AG04450 (cell line): ENCODE results near the gene TSEN34. TPM values are rescaled to one million over a fixed set of nuclear protein-coding genes. Genes with fewer than 3 reads are reported as not detected.
A peak's percentile ranks its signal among the peaks of the same experiment; 100 is the strongest.

ENCODE experiments used
- CTCF ChIA-PET: fragments of 300-600, 350-600 bp; formaldehyde crosslinking; extraction: SDS; loops from one replicate; lab custom pipeline; 2022; ENCODE audit warnings: antibody characterized with exemption, inconsistent platforms; lab: Charles Lee
- POLR2A ChIA-PET: fragments of 350-600 bp; formaldehyde crosslinking; extraction: SDS; loops from one replicate; lab custom pipeline; 2021; ENCODE audit warnings: antibody characterized with exemption, inconsistent platforms; lab: Yijun Ruan, JAX
- DNase-seq: peaks from one replicate; pipeline ENCODE4 v3.0.0-alpha.2; 2011; ENCODE audit warnings: low read depth, low spot score
- H3K27ac ChIP-seq: one replicate; pipeline ENCODE4 v1.5.1; 2012; ENCODE audit warnings: low read depth, low read length, control low read depth
- H3K27me3 ChIP-seq: one replicate; pipeline ENCODE4 v1.6.0; 2012; ENCODE audit warnings: low read length; ENCODE audit not compliant: control insufficient read depth, insufficient read depth
- H3K4me3 ChIP-seq: 2 replicates; pipeline ENCODE4 v1.5.1; 2011; ENCODE audit warnings: mild to moderate bottlenecking, low read depth, low read length, control low read depth
- H3K9me3 ChIP-seq: 2 replicates; pipeline ENCODE4 v1.5.1; 2012; ENCODE audit warnings: low read length; ENCODE audit not compliant: control insufficient read depth, insufficient read depth
- polyA plus RNA-seq: library from polyadenylated mRNA; depleted of rRNA; stranded (reverse); fragments of >200 nt; gene quantifications from 2 replicates; pipeline ENCODE4 v1.2.3, GENCODE V29; 2011
- TF ChIP-seq, protein P1 (sequence below): IDR thresholded peaks from 2 replicates; pipeline ENCODE4 v1.5.1; 2011; ENCODE audit warnings: low read depth, low read length, control low read depth, inconsistent platforms

TSEN34 gene
- polyA plus RNA-seq, 1 experiment = 32.4 TPM

DNA sequence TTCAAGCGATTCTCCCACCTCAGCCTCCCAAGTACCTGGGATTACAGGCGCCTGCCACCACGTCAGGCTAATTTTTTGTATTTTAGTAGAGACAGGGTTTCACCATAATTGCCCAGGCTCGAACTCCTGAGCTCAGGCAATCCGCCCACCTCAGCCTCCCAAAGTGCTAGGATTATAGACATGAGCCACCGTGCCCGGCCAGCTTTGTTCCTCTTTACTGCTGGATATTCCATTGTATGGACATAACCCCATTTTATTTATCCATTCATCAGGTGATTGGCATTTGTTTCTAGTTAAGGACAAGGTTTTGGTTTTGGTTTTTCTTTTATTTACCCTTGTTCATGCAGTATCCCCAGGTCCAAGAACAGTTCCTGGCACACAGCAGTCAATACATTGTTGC lies 5.4 kb downstream of the TSEN34 start:
- TF ChIP-seq, protein P1, sequence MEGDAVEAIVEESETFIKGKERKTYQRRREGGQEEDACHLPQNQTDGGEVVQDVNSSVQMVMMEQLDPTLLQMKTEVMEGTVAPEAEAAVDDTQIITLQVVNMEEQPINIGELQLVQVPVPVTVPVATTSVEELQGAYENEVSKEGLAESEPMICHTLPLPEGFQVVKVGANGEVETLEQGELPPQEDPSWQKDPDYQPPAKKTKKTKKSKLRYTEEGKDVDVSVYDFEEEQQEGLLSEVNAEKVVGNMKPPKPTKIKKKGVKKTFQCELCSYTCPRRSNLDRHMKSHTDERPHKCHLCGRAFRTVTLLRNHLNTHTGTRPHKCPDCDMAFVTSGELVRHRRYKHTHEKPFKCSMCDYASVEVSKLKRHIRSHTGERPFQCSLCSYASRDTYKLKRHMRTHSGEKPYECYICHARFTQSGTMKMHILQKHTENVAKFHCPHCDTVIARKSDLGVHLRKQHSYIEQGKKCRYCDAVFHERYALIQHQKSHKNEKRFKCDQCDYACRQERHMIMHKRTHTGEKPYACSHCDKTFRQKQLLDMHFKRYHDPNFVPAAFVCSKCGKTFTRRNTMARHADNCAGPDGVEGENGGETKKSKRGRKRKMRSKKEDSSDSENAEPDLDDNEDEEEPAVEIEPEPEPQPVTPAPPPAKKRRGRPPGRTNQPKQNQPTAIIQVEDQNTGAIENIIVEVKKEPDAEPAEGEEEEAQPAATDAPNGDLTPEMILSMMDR = no peak
- POLR2A ChIA-PET = no interaction called here
- CTCF ChIA-PET = no interaction called here
- H3K4me3 ChIP-seq = no peak overlapping the region
- H3K27ac ChIP-seq = no peak overlapping the region
- no peaks in the 10 kb centered on the region for H3K27me3 ChIP-seq
- H3K9me3 ChIP-seq = no peaks in the 10 kb centered on the region
- no peak for DNase-seq

DNA sequence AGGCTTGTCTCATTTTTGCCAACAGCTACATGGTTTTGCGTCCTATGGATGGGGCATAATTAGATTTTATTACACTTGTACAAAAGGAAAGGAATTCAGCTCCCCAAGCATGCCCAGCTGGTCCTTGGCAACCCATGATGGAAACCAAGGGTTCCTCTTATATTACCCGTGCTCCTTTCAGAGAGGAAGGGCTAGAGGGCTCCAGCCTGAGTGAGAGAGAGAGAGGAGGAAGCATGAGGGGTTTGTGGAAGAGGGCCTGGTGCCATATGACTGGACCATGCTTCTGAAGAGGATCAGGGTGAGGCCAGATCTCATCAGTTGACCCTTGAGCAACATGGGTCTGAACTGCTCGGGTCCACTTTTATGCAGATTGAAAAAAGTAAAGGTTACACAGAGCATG lies 6.0 kb downstream of the TSEN34 start:
- no peaks in the 10 kb centered on the region for H3K9me3 ChIP-seq
- no peaks in the 10 kb centered on the region for H3K27me3 ChIP-seq
- TF ChIP-seq, protein P1 = no peak
- no peak for DNase-seq
- ChIA-PET POLR2A (interaction anchor here (1.7 kb wide), 1 partner anchor 13 kb away, joined by 7 read pairs; no protein-coding TSS in a partner anchor), CTCF (no interaction called here)
- no peak overlapping the region for H3K27ac ChIP-seq
- H3K4me3 ChIP-seq = no peak overlapping the region

GRCh38 chr19:54199401-54199800 lies 8.3 kb downstream of the TSEN34 start:
- Histone ChIP-seq H3K27ac (no peak overlapping the region), H3K9me3 (no peaks in the 10 kb centered on the region), H3K27me3 (no peaks in the 10 kb centered on the region), H3K4me3 (no peak overlapping the region)
- ChIA-PET POLR2A (interaction anchor here (1.0 to 4.1 kb wide), 2 partner anchors 8 to 42 kb away, joined by 3 to 50 read pairs; partner anchors contain the start of gene TSEN34), CTCF (no interaction called here)
- no peak for DNase-seq
- TF ChIP-seq, protein P1 = no peak

GRCh38 chr19:54201172-54201701 lies 10.1 kb downstream of the TSEN34 start:
- DNase-seq = no peak
- TF ChIP-seq, protein P1 = no peak
- H3K27me3 ChIP-seq = no peaks in the 10 kb centered on the region
- ChIA-PET POLR2A (interaction anchor here (0.6 to 4.1 kb wide), 11 partner anchors 9 to 867 kb away, joined by 3 to 50 read pairs (median 8); partner anchors contain the start of genes CNOT3, LENG1, MBOAT7 and TSEN34), CTCF (interaction anchor here (1.1 kb wide), 1 partner anchor 10 kb away, joined by 4 read pairs; no protein-coding TSS in a partner anchor)
- H3K4me3 ChIP-seq = peak overlapping the region; percentile 94
- no peaks in the 10 kb centered on the region for H3K9me3 ChIP-seq
- H3K27ac ChIP-seq = peak overlapping the region; percentile 97

GRCh38 chr19:54201980-54202379 lies 10.9 kb downstream of the TSEN34 start:
- H3K9me3 ChIP-seq = no peaks in the 10 kb centered on the region
- DNase-seq = no peak
- TF ChIP-seq, protein P1 = no peak
- ChIA-PET CTCF (interaction anchor here (1.5 kb wide), 1 partner anchor 13 kb away, joined by 3 read pairs; the partner anchor contains the start of gene MBOAT7), POLR2A (interaction anchor here (2.4 to 4.1 kb wide), 2 partner anchors 10 to 13 kb away, joined by 35 to 50 read pairs; partner anchors contain the start of genes MBOAT7 and TSEN34)
- H3K4me3 ChIP-seq = peak overlapping the region; percentile 94
- no peak overlapping the region for H3K27ac ChIP-seq
- H3K27me3 ChIP-seq = no peaks in the 10 kb centered on the region
